IMR-90 (cell line): ENCODE results near the gene ST7. TPM values are rescaled to one million over a fixed set of nuclear protein-coding genes. Genes with fewer than 3 reads are reported as not detected.

Experiments used
- ATAC-seq: fragments of 200-7000 bp; cut with Tn5 transposase; 2 replicates; pipeline ENCODE4 v1.9.1; 2020; ENCODE audit warnings: low read depth, mild to moderate bottlenecking, moderate library complexity
- BruUV-seq: library from RNA; stranded (reverse); fragments of 400-500 nt; replicated peaks from 2 replicates; lab custom pipeline; 2021; lab: Mats Ljungman, UMichigan
- CTCF ChIA-PET: fragments of 300-600 bp; formaldehyde crosslinking; extraction: SDS; loops from one replicate; lab custom pipeline; 2021; ENCODE audit warnings: antibody characterized with exemption; lab: Yijun Ruan, JAX
- POLR2A ChIA-PET: fragments of 300-600 bp; sonication (Branson Sonifier 250); formaldehyde crosslinking; loops from one replicate; lab custom pipeline; 2022; ENCODE audit warnings: antibody characterized with exemption; ENCODE audit not compliant: unreplicated experiment; lab: Charles Lee
- DNase-seq: peaks from one replicate; pipeline ENCODE4 v3.0.0; 2013
- H2AFZ ChIP-seq: replicated peaks from 2 replicates; pipeline ENCODE3; 2013; ENCODE audit warnings: low read length, mild to moderate bottlenecking; ENCODE audit not compliant: poor library complexity
- H2AK5ac ChIP-seq: 2 replicates; pipeline ENCODE4 v1.6.1; 2013; ENCODE audit warnings: low read depth, low read length, inconsistent platforms
- H2AK9ac ChIP-seq: replicated peaks from 2 replicates; pipeline ENCODE3; 2013; ENCODE audit warnings: mild to moderate bottlenecking, low read depth, low read length, moderate library complexity; ENCODE audit not compliant: poor library complexity
- H2BK120ac ChIP-seq: 2 replicates; pipeline ENCODE4 v1.6.1; 2013; ENCODE audit warnings: low read depth, low read length, inconsistent platforms
- H2BK15ac ChIP-seq: 3 replicates; pipeline ENCODE4 v1.6.1; 2013; ENCODE audit warnings: low read depth, low read length, inconsistent platforms
- H2BK20ac ChIP-seq: 2 replicates; pipeline ENCODE4 v1.6.1; 2013; ENCODE audit warnings: low read depth, mild to moderate bottlenecking, inconsistent platforms, low read length, moderate library complexity
- H2BK5ac ChIP-seq: 2 replicates; pipeline ENCODE4 v1.6.1; 2013; ENCODE audit warnings: mild to moderate bottlenecking, low read depth, low read length, inconsistent platforms; ENCODE audit not compliant: poor library complexity, severe bottlenecking
- H3K14ac ChIP-seq: replicated peaks from 2 replicates; pipeline ENCODE4 v1.6.1; 2013; ENCODE audit warnings: low read depth, low read length, inconsistent platforms
- H3K18ac ChIP-seq: 2 replicates; pipeline ENCODE4 v1.6.1; 2013; ENCODE audit warnings: low read depth, low read length, control low read depth
- H3K23ac ChIP-seq: 2 replicates; pipeline ENCODE4 v1.6.1; 2013; ENCODE audit warnings: low read depth, low read length, inconsistent platforms
- H3K27ac ChIP-seq: 2 replicates; pipeline ENCODE4 v1.5.1; 2013; ENCODE audit warnings: mild to moderate bottlenecking, control low read depth, low read length; ENCODE audit not compliant: insufficient read depth
- H3K27me3 ChIP-seq: 2 replicates; pipeline ENCODE4 v1.6.1; 2013; ENCODE audit warnings: low read length; ENCODE audit not compliant: control insufficient read depth, insufficient read depth
- H3K36me3 ChIP-seq: 2 replicates; pipeline ENCODE4 v1.6.1; 2013; ENCODE audit warnings: low read length, mixed read lengths; ENCODE audit not compliant: control insufficient read depth, insufficient read depth
- H3K4ac ChIP-seq: 2 replicates; pipeline ENCODE4 v1.6.1; 2013; ENCODE audit warnings: low read depth, low read length, inconsistent platforms
- H3K4me1 ChIP-seq: 2 replicates; pipeline ENCODE4 v1.6.1; 2013; ENCODE audit warnings: low read length, mixed read lengths; ENCODE audit not compliant: control insufficient read depth, insufficient read depth
- H3K4me2 ChIP-seq: 2 replicates; pipeline ENCODE4 v1.6.1; 2013; ENCODE audit warnings: low read depth, mild to moderate bottlenecking, control low read depth, low read length, moderate library complexity
- H3K4me3 ChIP-seq: 2 replicates; pipeline ENCODE4 v1.5.1; 2013; ENCODE audit warnings: low read depth, mild to moderate bottlenecking, control low read depth, low read length, moderate library complexity; ENCODE audit not compliant: insufficient read depth
- H3K56ac ChIP-seq: 2 replicates; pipeline ENCODE4 v1.6.1; 2013; ENCODE audit warnings: low read length, inconsistent platforms; ENCODE audit not compliant: insufficient read depth; ENCODE audit errors: extremely low read depth
- H3K79me1 ChIP-seq, 2 experiments: 2 replicates each; pipeline ENCODE4 v1.6.1; 2013; ENCODE audit warnings: low read length in 2 of 2, inconsistent platforms in 1 of 2, low read depth in 1 of 2
- H3K9ac ChIP-seq: 2 replicates; pipeline ENCODE4 v1.6.1; 2013; ENCODE audit warnings: low read depth, low read length, control low read depth
- H3K9me1 ChIP-seq: 2 replicates; pipeline ENCODE4 v1.6.1; 2013; ENCODE audit warnings: low read length, inconsistent platforms; ENCODE audit not compliant: insufficient read depth
- H3K9me3 ChIP-seq: 2 replicates; pipeline ENCODE4 v1.6.1; 2013; ENCODE audit warnings: low read length; ENCODE audit not compliant: control insufficient read depth, insufficient read depth
- H4K20me1 ChIP-seq: 2 replicates; pipeline ENCODE4 v1.6.1; 2013; ENCODE audit warnings: low read length, inconsistent platforms; ENCODE audit not compliant: insufficient read depth
- H4K5ac ChIP-seq: 2 replicates; pipeline ENCODE4 v1.6.1; 2013; ENCODE audit warnings: mild to moderate bottlenecking, low read depth, low read length, control low read depth
- H4K8ac ChIP-seq, 2 experiments: 2 replicates each; pipeline ENCODE4 v1.6.1; 2013; ENCODE audit warnings: low read depth in 2 of 2, low read length in 2 of 2, control low read depth in 1 of 2, inconsistent platforms in 1 of 2
- H4K91ac ChIP-seq: 2 replicates; pipeline ENCODE4 v1.6.1; 2013; ENCODE audit warnings: low read depth, low read length, inconsistent platforms; ENCODE audit not compliant: insufficient read depth
- BHLHE40 ChIP-seq: fragments of 150-350 bp; IDR thresholded peaks from 2 replicates; pipeline ENCODE4 v1.6.1; 2016; ENCODE audit warnings: mild to moderate bottlenecking, low read depth, low read length
- CEBPB ChIP-seq: IDR thresholded peaks from 2 replicates; pipeline ENCODE4 v1.6.1; 2012; ENCODE audit warnings: low read depth, low read length, improper control_type of control experiment
- CHD1 ChIP-seq: IDR thresholded peaks from 2 replicates; pipeline ENCODE4 v1.6.1; 2012; ENCODE audit warnings: low read depth, low read length, improper control_type of control experiment
- CTCF ChIP-seq: conservative IDR thresholded peaks from 2 replicates; pipeline ENCODE4 v1.5.1; 2012; ENCODE audit warnings: mild to moderate bottlenecking, low read depth, low read length, improper control_type of control experiment
- ELK1 ChIP-seq: fragments of 150-350 bp; IDR thresholded peaks from 2 replicates; pipeline ENCODE4 v1.6.1; 2016; ENCODE audit warnings: low read depth, mild to moderate bottlenecking, low read length, moderate library complexity, borderline replicate concordance
- FOS ChIP-seq: fragments of 150-350 bp; IDR thresholded peaks from 2 replicates; pipeline ENCODE4 v1.6.1; 2016; ENCODE audit warnings: low read depth, low read length
- MAFK ChIP-seq: IDR thresholded peaks from 2 replicates; pipeline ENCODE4 v1.6.1; 2012; ENCODE audit warnings: low read depth, low read length, improper control_type of control experiment
- MAZ ChIP-seq: IDR thresholded peaks from 2 replicates; pipeline ENCODE4 v1.6.1; 2012; ENCODE audit warnings: low read depth, mild to moderate bottlenecking, low read length, improper control_type of control experiment, moderate library complexity, borderline replicate concordance
- MXI1 ChIP-seq: IDR thresholded peaks from 2 replicates; pipeline ENCODE4 v1.6.1; 2012; ENCODE audit warnings: low read depth, mild to moderate bottlenecking, low read length, moderate library complexity, borderline replicate concordance
- NFE2L2 ChIP-seq: fragments of 150-350 bp; IDR thresholded peaks from 2 replicates; pipeline ENCODE4 v1.6.1; 2016; ENCODE audit warnings: low read depth, mild to moderate bottlenecking, low read length
- POLR2A ChIP-seq: IDR thresholded peaks from 2 replicates; pipeline ENCODE4 v1.6.1; 2012; ENCODE audit warnings: mild to moderate bottlenecking, low read depth, low read length
- RAD21 ChIP-seq: IDR thresholded peaks from 2 replicates; pipeline ENCODE4 v1.6.1; 2012; ENCODE audit warnings: low read length, improper control_type of control experiment
- RCOR1 ChIP-seq: IDR thresholded peaks from 2 replicates; pipeline ENCODE4 v1.6.1; 2012; ENCODE audit warnings: mild to moderate bottlenecking, low read length, improper control_type of control experiment; ENCODE audit not compliant: insufficient replicate concordance
- SMC3 ChIP-seq: fragments of 150-350 bp; IDR thresholded peaks from 2 replicates; pipeline ENCODE4 v1.6.1; 2016; ENCODE audit warnings: low read depth, mild to moderate bottlenecking, antibody characterized with exemption, low read length, moderate library complexity
- USF2 ChIP-seq: fragments of 150-350 bp; IDR thresholded peaks from 2 replicates; pipeline ENCODE4 v1.6.1; 2017; ENCODE audit warnings: mild to moderate bottlenecking, antibody characterized with exemption, low read length, low read depth
- WGBS, 2 experiments: methylation state at CpG; one replicate each; pipeline versions ENCODE4 v1.1.5 to v1.1.7; 2013; ENCODE audit warnings: missing lambda C conversion rate in 2 of 2; ENCODE audit not compliant: insufficient read length in 1 of 2; ENCODE audit errors: extremely low coverage in 2 of 2; 5-methylcytosine and 5-hydroxymethylcytosine counted together
- dilution Hi-C: fragments of 300-500 bp; cut with HindIII; formaldehyde crosslinking; loops from one replicate; pipeline ENCODE4 v1.14.3; 2018; ENCODE audit warnings: low sequenced_read_pairs; ENCODE audit not compliant: unreplicated experiment
- in situ Hi-C: fragments of 300-500 bp; cut with MboI; formaldehyde crosslinking; loops from 3 replicates; pipeline ENCODE4 v1.14.3; 2019; ENCODE audit warnings: low sequenced_read_pairs, inconsistent platforms, mixed read lengths
- intact Hi-C: fragments of 100-400 bp; cut with micrococcal nuclease; formaldehyde crosslinking; loops from 2 replicates; pipeline ENCODE4 v1.10.0; 2022
- polyA plus RNA-seq, 3 experiments: library from polyadenylated mRNA; depleted of rRNA; stranded (reverse); fragments of >200 nt; gene quantifications; 2 replicates each; pipeline ENCODE4 v1.2.3, GENCODE V29; 2012; ENCODE audit warnings: low replicate concordance in 1 of 3
- total RNA-seq: library from RNA; depleted of rRNA; stranded (reverse); fragments of >200 nt; gene quantifications from 2 replicates; pipeline ENCODE4 v1.2.3, GENCODE V29; 2012

The ST7 gene
- total and polyA plus RNA-seq, 2 of the 4 experiments (the other 2 are of a cell fraction) = 18.6 to 26.0 TPM

DNA sequence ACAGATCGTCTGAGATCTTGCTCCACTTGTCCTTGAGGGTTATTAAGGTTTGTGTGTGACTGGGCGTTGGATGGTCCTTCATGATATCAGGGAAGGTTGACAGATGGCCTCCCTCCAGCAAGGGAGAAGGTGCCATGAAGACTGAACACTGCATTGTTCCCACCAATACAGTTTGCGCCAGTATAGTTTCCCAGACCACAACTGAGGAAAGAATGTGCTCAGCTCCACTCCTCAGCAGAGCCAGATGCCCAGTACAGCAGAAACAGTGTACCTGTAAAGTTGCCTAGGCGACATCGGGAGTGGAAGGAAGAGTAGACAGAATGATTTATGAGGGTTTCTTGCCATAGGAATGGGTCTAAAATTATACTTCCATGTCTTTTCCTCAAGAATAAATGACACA lies 137.5 kb downstream of the ST7 start:
- Histone ChIP-seq H3K27me3 (no peaks in the 10 kb centered on the region), H3K23ac (no peak overlapping the region), H3K27ac (no peak overlapping the region), H4K20me1 (no peaks in the 10 kb centered on the region), H3K18ac (no peak overlapping the region; the same call in 1 of the 2 replicates), H3K36me3 (no peaks in the 10 kb centered on the region), H2BK15ac (no peak overlapping the region), H4K91ac (peak overlapping the region; percentile 5; the same call in 1 of the 2 replicates), H4K5ac (no peak overlapping the region), H3K9me3 (no peaks in the 10 kb centered on the region), H3K9ac (no peak overlapping the region), H2AK5ac (peak overlapping the region; percentile 33), H3K4ac (no peak overlapping the region), H3K4me3 (no peak overlapping the region), H3K4me2 (no peak overlapping the region), H3K79me1 (peaks cover 31 to 36% of the 10 kb centered on the region in 2 experiments), H3K9me1 (peaks cover 10% of the 10 kb centered on the region; the same call in 1 of the 2 replicates), H2AFZ (no peak overlapping the region), H2BK20ac (no peak overlapping the region), H3K56ac (no peak overlapping the region), H4K8ac (no peak overlapping the region), H2AK9ac (no peak overlapping the region), H3K4me1 (peaks cover 3% of the 10 kb centered on the region; the same call in 1 of the 2 replicates), H2BK120ac (no peak overlapping the region), H3K14ac (no peak overlapping the region), H2BK5ac (no peak overlapping the region)
- TF ChIP-seq USF2 (no peak), POLR2A (no peak), CHD1 (no peak), CTCF (no peak), MAFK (no peak), NFE2L2 (no peak), SMC3 (no peak), CEBPB (no peak), RAD21 (no peak), MXI1 (no peak), MAZ (no peak), RCOR1 (no peak), FOS (no peak), BHLHE40 (no peak), ELK1 (no peak)
- WGBS, 2 experiments = no CpG with 5 or more reads among the region's 5 CpGs
- in situ Hi-C loops = no loop called here
- dilution Hi-C loops = no loop called here
- POLR2A ChIA-PET = no interaction called here
- intact Hi-C loops = no loop called here
- CTCF ChIA-PET = no interaction called here
- DNase-seq (no peak), ATAC-seq (no peak)
- BruUV-seq = no TSS peak
